ENCODE data around the gene RPGRIP1L.

DNA sequence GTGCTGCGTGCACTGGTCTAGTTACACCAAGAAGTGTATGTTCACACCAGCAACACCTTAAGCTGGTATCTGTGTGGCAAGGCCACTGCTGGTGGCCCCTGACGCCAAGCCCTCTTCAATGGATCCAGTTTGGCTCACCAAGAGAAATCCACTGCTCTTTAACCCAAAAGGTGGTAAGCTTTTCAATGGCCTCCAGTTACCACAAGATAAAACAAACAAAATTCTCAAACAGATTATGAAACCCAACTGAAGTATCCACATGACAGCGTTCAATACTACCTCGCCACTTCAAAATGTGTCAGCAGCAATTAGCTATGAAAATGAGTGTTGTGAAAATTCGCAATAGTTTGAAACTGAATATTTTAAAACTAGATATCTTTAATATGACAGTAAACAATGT, 104.1 kb downstream of the RPGRIP1L start:
- TF ChIP-seq, protein P1, sequence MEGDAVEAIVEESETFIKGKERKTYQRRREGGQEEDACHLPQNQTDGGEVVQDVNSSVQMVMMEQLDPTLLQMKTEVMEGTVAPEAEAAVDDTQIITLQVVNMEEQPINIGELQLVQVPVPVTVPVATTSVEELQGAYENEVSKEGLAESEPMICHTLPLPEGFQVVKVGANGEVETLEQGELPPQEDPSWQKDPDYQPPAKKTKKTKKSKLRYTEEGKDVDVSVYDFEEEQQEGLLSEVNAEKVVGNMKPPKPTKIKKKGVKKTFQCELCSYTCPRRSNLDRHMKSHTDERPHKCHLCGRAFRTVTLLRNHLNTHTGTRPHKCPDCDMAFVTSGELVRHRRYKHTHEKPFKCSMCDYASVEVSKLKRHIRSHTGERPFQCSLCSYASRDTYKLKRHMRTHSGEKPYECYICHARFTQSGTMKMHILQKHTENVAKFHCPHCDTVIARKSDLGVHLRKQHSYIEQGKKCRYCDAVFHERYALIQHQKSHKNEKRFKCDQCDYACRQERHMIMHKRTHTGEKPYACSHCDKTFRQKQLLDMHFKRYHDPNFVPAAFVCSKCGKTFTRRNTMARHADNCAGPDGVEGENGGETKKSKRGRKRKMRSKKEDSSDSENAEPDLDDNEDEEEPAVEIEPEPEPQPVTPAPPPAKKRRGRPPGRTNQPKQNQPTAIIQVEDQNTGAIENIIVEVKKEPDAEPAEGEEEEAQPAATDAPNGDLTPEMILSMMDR (IDR thresholded peaks at IDR 0.05) = no peak
- TF ChIP-seq POLR2A (IDR thresholded peaks at IDR 0.05) (no peak), EP300 (IDR thresholded peaks at IDR 0.05) (no peak)

Measured in tibial nerve (tissue), 4 donors.